ENCODE data around the gene MELTF. TPM values are rescaled to one million over a fixed set of nuclear protein-coding genes. Genes with fewer than 3 reads are reported as not detected.
A peak's percentile ranks its signal among the peaks of the same experiment; 100 is the strongest.

The MELTF gene
- total and polyA plus RNA-seq, 2 experiments from 2014 or later, result 0.86 to 1.1 TPM

- Histone ChIP-seq H3F3A (ENCODE audit: insufficient read depth) (no peaks in the 10 kb centered on the region), H3K79me2 (ENCODE audit: insufficient read depth) (no peaks in the 10 kb centered on the region), H3K9me2 (ENCODE audit: insufficient read depth) (no peaks in the 10 kb centered on the region), H3K4me1 (ENCODE audit: insufficient read depth) (no peaks in the 10 kb centered on the region), H4K20me1 (ENCODE audit: insufficient read depth) (no peaks in the 10 kb centered on the region), H3K4me2 (ENCODE audit: unreplicated experiment) (no peak overlapping the region), H3K9me3 (ENCODE audit: low read depth) (no peaks in the 10 kb centered on the region), H2AFZ (no peak overlapping the region), H3K27ac (no peak overlapping the region), H3K36me3 (ENCODE audit: low read depth) (no peaks in the 10 kb centered on the region), H3K9ac (no peak overlapping the region), H3K4me3 (no peak overlapping the region), H3K27me3 (replicated peaks; ENCODE audit: insufficient read depth) (no peaks in the 10 kb centered on the region)
- WGBS, 2 experiments (ENCODE audit: low coverage in 1 of 2, low lambda C conversion rate in 2 of 2, missing lambda C conversion rate in 2 of 2), result 83 to 87% methylated on average over 15 of the region's 15 CpGs
- in situ Hi-C loops (cut with MboI), result no loop called here
- DNase-seq, result no peak
- TF ChIP-seq EZH2phosphoT487 (IDR thresholded peaks at IDR 0.05; ENCODE audit: insufficient read depth, low read depth), result no peak
- TF ChIP-seq EZH2 (IDR thresholded peaks at IDR 0.05; ENCODE audit: insufficient read depth, poor library complexity, severe bottlenecking), result no peak
Observed at GRCh38 chr3:196970547-196971093, 59.0 kb downstream of the MELTF start.

- no peaks in the 10 kb centered on the region for H3K4me1 ChIP-seq (ENCODE audit: insufficient read depth)
- in situ Hi-C loops (cut with MboI), result no loop called here
Observed at GRCh38 chr3:196969660-196970546, 59.7 kb downstream of the MELTF start.

GRCh38 chr3:196969134-196969659 is 60.4 kb downstream of the MELTF start:
- Histone ChIP-seq H3F3A (ENCODE audit: insufficient read depth) (no peaks in the 10 kb centered on the region), H3K9me2 (ENCODE audit: insufficient read depth) (no peaks in the 10 kb centered on the region), H3K27ac (no peak overlapping the region), H3K79me2 (ENCODE audit: insufficient read depth) (no peaks in the 10 kb centered on the region), H3K4me2 (ENCODE audit: unreplicated experiment) (peak overlapping the region; percentile 82), H3K9ac (peak overlapping the region; percentile 59), H3K9me3 (ENCODE audit: low read depth) (no peaks in the 10 kb centered on the region), H2AFZ (peak overlapping the region; percentile 94), H3K36me3 (ENCODE audit: low read depth) (no peaks in the 10 kb centered on the region), H3K27me3 (replicated peaks; ENCODE audit: insufficient read depth) (no peaks in the 10 kb centered on the region), H4K20me1 (ENCODE audit: insufficient read depth) (no peaks in the 10 kb centered on the region), H3K4me1 (ENCODE audit: insufficient read depth) (no peaks in the 10 kb centered on the region), H3K4me3 (peak overlapping the region; percentile 90)
- in situ Hi-C loops (cut with MboI), result no loop called here
- DNase-seq, result peak; percentile 59
- WGBS, 2 experiments (ENCODE audit: low coverage in 1 of 2, low lambda C conversion rate in 2 of 2, missing lambda C conversion rate in 2 of 2), result 1% methylated on average over 52 to 70 of the region's 72 CpGs
- no peak for TF ChIP-seq EZH2phosphoT487 (IDR thresholded peaks at IDR 0.05; ENCODE audit: insufficient read depth, low read depth)
- no peak for TF ChIP-seq EZH2 (IDR thresholded peaks at IDR 0.05; ENCODE audit: insufficient read depth, poor library complexity, severe bottlenecking)

More at GRCh38 chr3:196969660-196970546, 59.7 kb downstream of the MELTF start:
- WGBS, 2 experiments (ENCODE audit: low coverage in 1 of 2, low lambda C conversion rate in 2 of 2, missing lambda C conversion rate in 2 of 2), result 12 to 20% methylated on average over 41 to 68 of the region's 100 CpGs
- peak overlapping the region; percentile 59 for H3K9ac ChIP-seq
- no peaks in the 10 kb centered on the region for H3K27me3 ChIP-seq (replicated peaks; ENCODE audit: insufficient read depth)
- no peaks in the 10 kb centered on the region for H3K9me3 ChIP-seq (ENCODE audit: low read depth)
- no peaks in the 10 kb centered on the region for H4K20me1 ChIP-seq (ENCODE audit: insufficient read depth)
- H3K4me3 ChIP-seq, result peak overlapping the region; percentile 90
- TF ChIP-seq EZH2 (IDR thresholded peaks at IDR 0.05; ENCODE audit: insufficient read depth, poor library complexity, severe bottlenecking) (no peak), EZH2phosphoT487 (IDR thresholded peaks at IDR 0.05; ENCODE audit: insufficient read depth, low read depth) (no peak)
- peak overlapping the region; percentile 82 for H3K4me2 ChIP-seq (ENCODE audit: unreplicated experiment)
- H3K9me2 ChIP-seq (ENCODE audit: insufficient read depth), result no peaks in the 10 kb centered on the region
- no peaks in the 10 kb centered on the region for H3K36me3 ChIP-seq (ENCODE audit: low read depth)
- H3K27ac ChIP-seq, result no peak overlapping the region
- peak overlapping the region; percentile 94 for H2AFZ ChIP-seq
- no peaks in the 10 kb centered on the region for H3F3A ChIP-seq (ENCODE audit: insufficient read depth)
- no peaks in the 10 kb centered on the region for H3K79me2 ChIP-seq (ENCODE audit: insufficient read depth)
- peak; percentile 79 for DNase-seq

- Histone ChIP-seq H3K4me2 (ENCODE audit: unreplicated experiment) (peak within 1 kb of the TSS; percentile 94), H3K4me3 (peak within 1 kb of the TSS; percentile 90), H3K27me3 (replicated peaks; ENCODE audit: insufficient read depth) (no peaks in the 10 kb centered on the region), H2AFZ (peak within 1 kb of the TSS; percentile 96), H3K36me3 (ENCODE audit: low read depth) (no peaks in the 10 kb centered on the region), H3K9me2 (ENCODE audit: insufficient read depth) (no peaks in the 10 kb centered on the region), H3F3A (ENCODE audit: insufficient read depth) (no peaks in the 10 kb centered on the region), H3K4me1 (ENCODE audit: insufficient read depth) (no peaks in the 10 kb centered on the region), H4K20me1 (ENCODE audit: insufficient read depth) (no peaks in the 10 kb centered on the region), H3K27ac (no peak within 1 kb of the TSS), H3K9me3 (ENCODE audit: low read depth) (no peaks in the 10 kb centered on the region), H3K79me2 (ENCODE audit: insufficient read depth) (no peaks in the 10 kb centered on the region), H3K9ac (peak within 1 kb of the TSS; percentile 74)
- WGBS, 2 experiments (ENCODE audit: low coverage in 1 of 2, low lambda C conversion rate in 2 of 2, missing lambda C conversion rate in 2 of 2), result 3 to 6% methylated on average over 33 to 54 of the region's 98 CpGs
- peak; percentile 76 for DNase-seq
- in situ Hi-C loops (cut with MboI), result no loop called here
- TF ChIP-seq EZH2phosphoT487 (IDR thresholded peaks at IDR 0.05; ENCODE audit: insufficient read depth, low read depth) (no peak), EZH2 (IDR thresholded peaks at IDR 0.05; ENCODE audit: insufficient read depth, poor library complexity, severe bottlenecking) (no peak)
Observed at GRCh38 chr3:196968233-196969133, 61.1 kb downstream of the MELTF start, which contains the start of gene PIGZ. TSS of gene PIGZ (minus strand) at chr3:196968833. CDS start at chr3:196952031, 16,802 bp downstream.

Data from GM23248 (cell line).